A549 (cell line): ENCODE data around the gene LILRA5. TPM values are rescaled to one million over a fixed set of nuclear protein-coding genes. Genes with fewer than 3 reads are reported as not detected.
A peak's percentile ranks its signal among the peaks of the same experiment; 100 is the strongest.
"Not testable (repeated sequence)": the region's sequence is repeated elsewhere in the genome, so short reads cannot be mapped to it uniquely, and the experiment has no call there.

Source experiments
- ATAC-seq, 2 experiments: fragments of 200-7000 bp in 1 of 2; fragments of >200 bp in 1 of 2; cut with Nextera tagmentation in 1 of 2; cut with Tn5 transposase in 1 of 2; 3 replicates each; pipeline versions ENCODE4 v1.8.0 to v1.9.1; 2018 to 2020; ENCODE audit warnings: mild to moderate bottlenecking in 1 of 2, moderate library complexity in 1 of 2
- CTCF ChIA-PET: fragments of 300-600 bp; sonication (Branson Sonifier 250); formaldehyde crosslinking; extraction: SDS; loops from one replicate; lab custom pipeline; 2021; ENCODE audit warnings: antibody characterized with exemption, inconsistent platforms; lab: Yijun Ruan, JAX
- POLR2A ChIA-PET: fragments of 350-600 bp; formaldehyde crosslinking; extraction: SDS; loops from one replicate; lab custom pipeline; 2021; ENCODE audit warnings: antibody characterized with exemption, inconsistent platforms; lab: Yijun Ruan, JAX
- DNase-seq, 2 experiments: peaks; one replicate each; pipeline versions ENCODE4 v3.0.0 to v3.0.0-alpha.2; 2011 to 2016; ENCODE audit warnings: low read depth in 1 of 2, low spot score in 1 of 2
- FAIRE-seq: peaks from 2 replicates; lab custom pipeline; 2011; peaks lifted over from hg19 to GRCh38; lab: Jason Lieb, UNC
- H3K27ac ChIP-seq, 2 experiments: fragments of >200 bp; sonication (Bioruptor Twin); formaldehyde crosslinking; 3 replicates each; pipeline ENCODE4 v1.5.1; 2016 to 2017
- H3K4me1 ChIP-seq: fragments of >200 bp; sonication (Bioruptor Twin); formaldehyde crosslinking; 3 replicates; pipeline ENCODE4 v1.6.1; 2016
- H3K4me2 ChIP-seq: fragments of >200 bp; sonication (Bioruptor Twin); formaldehyde crosslinking; 3 replicates; pipeline ENCODE4 v1.6.1; 2016
- H3K4me3 ChIP-seq: fragments of >200 bp; sonication (Bioruptor Twin); formaldehyde crosslinking; 3 replicates; pipeline ENCODE4 v1.5.1; 2016
- H3K9me3 ChIP-seq: fragments of >200 bp; sonication (Bioruptor Twin); formaldehyde crosslinking; 3 replicates; pipeline ENCODE4 v1.6.1; 2016
- BHLHE40 ChIP-seq: IDR thresholded peaks from 2 replicates; pipeline ENCODE4 v1.6.1; 2012; ENCODE audit warnings: low read depth, low read length, inconsistent platforms
- CBX2 ChIP-seq: fragments of 200-600 bp; sonication (generic); IDR thresholded peaks from 2 replicates; pipeline ENCODE4 v1.6.1; 2016; ENCODE audit warnings: low read depth, mild to moderate bottlenecking, borderline replicate concordance
- EHMT2 ChIP-seq: fragments of 200-600 bp; sonication (generic); IDR thresholded peaks from 2 replicates; pipeline ENCODE4 v1.6.1; 2016; ENCODE audit warnings: antibody characterized with exemption, low read depth, mild to moderate bottlenecking, moderate library complexity
- HDAC2 ChIP-seq: fragments of 200-600 bp; sonication (generic); IDR thresholded peaks from 2 replicates; pipeline ENCODE4 v1.6.1; 2016
- HEYL ChIP-seq: fragments of 250-450 bp; sonication (Bioruptor Pico); IDR thresholded peaks from 2 replicates; pipeline ENCODE4 v1.8.0; 2021; ENCODE audit warnings: mild to moderate bottlenecking, moderate library complexity
- HOXB13 ChIP-seq: fragments of 250-450 bp; sonication (Bioruptor Pico); IDR thresholded peaks from 2 replicates; pipeline ENCODE4 v1.5.0; 2020; ENCODE audit warnings: low read depth, mild to moderate bottlenecking, moderate library complexity
- JUNB ChIP-seq: fragments of >200 bp; sonication (Bioruptor Twin); formaldehyde crosslinking; IDR thresholded peaks from 2 replicates; pipeline ENCODE4 v1.6.1; 2016
- MAZ ChIP-seq: fragments of 150-350 bp; IDR thresholded peaks from 2 replicates; pipeline ENCODE4 v1.6.1; 2014; ENCODE audit warnings: antibody characterized with exemption, low read depth, low read length, borderline replicate concordance
- POLR2AphosphoS2 ChIP-seq: conservative IDR thresholded peaks from 2 replicates; pipeline ENCODE4 v1.6.1; 2012; ENCODE audit warnings: low read length, improper control_type of control experiment, inconsistent platforms
- RARB ChIP-seq: fragments of 250-450 bp; sonication (Bioruptor Pico); IDR thresholded peaks from 2 replicates; pipeline ENCODE4 v1.8.0; 2021; ENCODE audit warnings: mild to moderate bottlenecking, moderate library complexity
- RCOR1 ChIP-seq: fragments of 150-350 bp; IDR thresholded peaks from 2 replicates; pipeline ENCODE4 v1.6.1; 2014; ENCODE audit warnings: antibody characterized with exemption, low read length, low read depth
- RFX5 ChIP-seq: fragments of 450-650 bp; IDR thresholded peaks from 2 replicates; pipeline ENCODE4 v1.7.1; 2014; ENCODE audit warnings: antibody characterized with exemption, mild to moderate bottlenecking, moderate library complexity
- TP53 ChIP-seq: fragments of 250-450 bp; sonication (Bioruptor Pico); IDR thresholded peaks from 2 replicates; pipeline ENCODE4 v1.5.0; 2021; ENCODE audit warnings: mild to moderate bottlenecking, moderate library complexity
- ZC3H11A ChIP-seq: fragments of 450-650 bp; IDR thresholded peaks from 2 replicates; pipeline ENCODE4 v1.6.1; 2014; ENCODE audit warnings: antibody characterized with exemption, mild to moderate bottlenecking
- ZFP36 ChIP-seq: fragments of 450-650 bp; IDR thresholded peaks from 2 replicates; pipeline ENCODE4 v1.6.1; 2014; ENCODE audit warnings: borderline replicate concordance; ENCODE audit not compliant: partially characterized antibody
- WGBS: methylation state at CpG from one replicate; pipeline ENCODE4 v1.1.6; 2017; ENCODE audit errors: missing lambda C conversion rate; 5-methylcytosine and 5-hydroxymethylcytosine counted together
- polyA plus RNA-seq, 4 experiments: library from polyadenylated mRNA; depleted of rRNA in 3 of 4; stranded (reverse); fragments of >200 nt; fragmentation: RNase III in 1 of 4; extraction: RNeasy Plus Mini Kit Qiagen cat#74134 plus additional on column Dnase treatment in 1 of 4; gene quantifications; 2 replicates in 3 of 4; 3 replicates in 1 of 4; pipeline ENCODE4 v1.2.3, GENCODE V29; 2011 to 2017
- TF ChIP-seq, protein P1 (sequence below): fragments of 200-600 bp; sonication (generic); IDR thresholded peaks from 2 replicates; pipeline ENCODE4 v1.6.1; 2016; ENCODE audit warnings: antibody characterized with exemption, mild to moderate bottlenecking, moderate library complexity
- TF ChIP-seq, protein P2 (sequence below): IDR thresholded peaks from 2 replicates; pipeline ENCODE4 v1.6.1; 2012; ENCODE audit warnings: low read depth, borderline replicate concordance
- TF ChIP-seq, protein P3 (sequence below): IDR thresholded peaks from 2 replicates; pipeline ENCODE4 v1.6.1; 2012
- TF ChIP-seq, protein P4 (sequence below): fragments of 250-450 bp; sonication (Bioruptor Pico); IDR thresholded peaks from 2 replicates; pipeline ENCODE4 v1.5.0; 2021; ENCODE audit warnings: mild to moderate bottlenecking, moderate library complexity, borderline replicate concordance
- TF ChIP-seq, protein P5 (sequence below): fragments of >200 bp; sonication (Bioruptor Twin); formaldehyde crosslinking; IDR thresholded peaks from 3 replicates; pipeline ENCODE4 v1.6.1; 2016

Gene LILRA5
- polyA plus RNA-seq, 2 of the 4 experiments (the other 2 are of a cell fraction), result not detected

DNA sequence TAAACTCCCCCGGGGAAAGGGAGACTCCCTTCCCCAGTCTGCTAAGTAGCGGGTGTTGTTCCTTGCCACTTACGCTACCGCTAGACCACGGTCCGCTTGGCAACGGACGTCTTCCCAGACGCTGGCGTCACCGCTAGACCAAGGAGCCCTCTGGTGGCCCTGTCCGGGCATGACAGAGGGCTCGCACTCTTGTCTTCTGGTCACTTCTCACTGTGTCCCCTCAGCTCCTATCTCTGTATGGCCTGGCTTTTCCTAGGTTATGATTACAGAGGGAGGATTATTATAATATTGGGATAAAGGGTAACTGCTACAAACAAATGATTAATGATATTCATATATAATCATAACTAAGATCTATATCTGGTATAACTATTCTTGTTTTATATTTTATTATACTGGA, 10.0 kb upstream of the LILRA5 start:
- H3K27ac ChIP-seq, FAIRE-seq, POLR2A ChIA-PET, H3K4me3 ChIP-seq, ATAC-seq, H3K4me1 ChIP-seq, DNase-seq, H3K4me2 ChIP-seq: not testable (repeated sequence)
- CTCF ChIA-PET, result interaction anchor here (2.7 kb wide), 1 partner anchor 68 kb away, joined by 17 read pairs; no protein-coding TSS in a partner anchor
- 10% methylated on average over 11 of the region's 13 CpGs for WGBS
- H3K9me3 ChIP-seq, result peaks cover 20% of the 10 kb centered on the region; the same call in 1 of the 3 replicates

DNA sequence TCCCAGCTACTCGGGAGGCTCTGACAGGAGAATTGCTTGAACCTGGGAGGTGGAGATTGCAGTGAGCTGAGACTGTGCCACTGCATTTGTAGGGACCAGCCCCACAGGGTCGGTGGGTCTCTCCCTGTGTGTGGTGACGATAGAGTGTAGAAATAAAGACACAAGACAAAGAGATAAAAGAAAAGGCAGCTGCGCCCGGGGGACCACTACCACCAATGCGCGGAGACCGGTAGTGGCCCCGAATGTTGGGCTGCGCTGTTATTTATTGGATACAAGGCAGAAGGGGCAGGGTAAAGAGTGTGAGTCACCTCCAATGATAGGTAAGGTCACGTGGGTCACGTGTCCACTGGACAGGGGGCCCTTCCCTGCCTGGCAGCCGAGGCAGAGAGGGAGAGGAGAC, 9.3 kb upstream of the LILRA5 start:
- H3K4me1 ChIP-seq, POLR2A ChIA-PET, H3K4me3 ChIP-seq, ATAC-seq, H3K27ac ChIP-seq, FAIRE-seq, H3K4me2 ChIP-seq, DNase-seq: not testable (repeated sequence)
- H3K9me3 ChIP-seq, result peaks cover 18% of the 10 kb centered on the region; the same call in 1 of the 3 replicates
- CTCF ChIA-PET, result interaction anchor here (0.7 to 2.7 kb wide), 3 partner anchors 12 to 69 kb away, joined by 3 to 17 read pairs (median 6); no protein-coding TSS in a partner anchor
- 51% methylated on average over 12 of the region's 13 CpGs for WGBS

DNA sequence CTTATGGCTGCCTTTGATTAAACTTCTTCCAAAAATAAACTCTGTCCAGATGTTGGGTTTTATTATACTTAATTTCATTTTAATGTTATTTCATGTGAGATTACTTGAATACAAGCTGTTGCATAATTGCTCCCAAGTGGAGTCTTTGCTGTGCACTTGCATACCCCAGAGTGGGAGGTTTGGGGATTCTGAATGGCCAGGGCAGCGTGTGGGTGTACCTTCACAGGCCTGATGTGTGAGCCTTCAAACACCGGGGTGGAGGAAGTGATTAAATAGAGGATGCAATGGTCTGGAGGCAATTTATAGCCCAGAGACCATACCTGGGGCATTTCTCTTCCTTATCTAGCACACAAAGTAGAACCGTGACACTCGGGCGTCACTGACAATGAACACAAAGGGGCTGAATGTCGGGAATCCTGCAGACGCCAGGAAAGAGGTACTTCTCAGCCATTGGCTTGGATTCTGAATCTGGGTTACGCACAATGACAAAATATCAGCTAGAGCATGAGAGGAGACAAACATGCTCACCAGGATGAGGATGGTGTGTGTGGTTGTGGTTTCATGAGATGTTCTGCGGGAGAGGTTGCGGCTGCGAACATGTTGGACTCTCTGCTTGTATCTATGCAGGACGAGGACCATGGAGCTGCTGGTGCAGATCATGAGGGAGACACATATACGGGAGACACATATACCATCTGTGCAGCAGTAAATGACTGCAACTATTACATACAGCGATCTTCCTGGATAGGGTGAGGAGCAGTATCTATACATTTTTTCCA, 7.1 kb upstream of the LILRA5 start:
- H3K4me3 ChIP-seq, result no peak overlapping the region
- TF ChIP-seq, protein P1, sequence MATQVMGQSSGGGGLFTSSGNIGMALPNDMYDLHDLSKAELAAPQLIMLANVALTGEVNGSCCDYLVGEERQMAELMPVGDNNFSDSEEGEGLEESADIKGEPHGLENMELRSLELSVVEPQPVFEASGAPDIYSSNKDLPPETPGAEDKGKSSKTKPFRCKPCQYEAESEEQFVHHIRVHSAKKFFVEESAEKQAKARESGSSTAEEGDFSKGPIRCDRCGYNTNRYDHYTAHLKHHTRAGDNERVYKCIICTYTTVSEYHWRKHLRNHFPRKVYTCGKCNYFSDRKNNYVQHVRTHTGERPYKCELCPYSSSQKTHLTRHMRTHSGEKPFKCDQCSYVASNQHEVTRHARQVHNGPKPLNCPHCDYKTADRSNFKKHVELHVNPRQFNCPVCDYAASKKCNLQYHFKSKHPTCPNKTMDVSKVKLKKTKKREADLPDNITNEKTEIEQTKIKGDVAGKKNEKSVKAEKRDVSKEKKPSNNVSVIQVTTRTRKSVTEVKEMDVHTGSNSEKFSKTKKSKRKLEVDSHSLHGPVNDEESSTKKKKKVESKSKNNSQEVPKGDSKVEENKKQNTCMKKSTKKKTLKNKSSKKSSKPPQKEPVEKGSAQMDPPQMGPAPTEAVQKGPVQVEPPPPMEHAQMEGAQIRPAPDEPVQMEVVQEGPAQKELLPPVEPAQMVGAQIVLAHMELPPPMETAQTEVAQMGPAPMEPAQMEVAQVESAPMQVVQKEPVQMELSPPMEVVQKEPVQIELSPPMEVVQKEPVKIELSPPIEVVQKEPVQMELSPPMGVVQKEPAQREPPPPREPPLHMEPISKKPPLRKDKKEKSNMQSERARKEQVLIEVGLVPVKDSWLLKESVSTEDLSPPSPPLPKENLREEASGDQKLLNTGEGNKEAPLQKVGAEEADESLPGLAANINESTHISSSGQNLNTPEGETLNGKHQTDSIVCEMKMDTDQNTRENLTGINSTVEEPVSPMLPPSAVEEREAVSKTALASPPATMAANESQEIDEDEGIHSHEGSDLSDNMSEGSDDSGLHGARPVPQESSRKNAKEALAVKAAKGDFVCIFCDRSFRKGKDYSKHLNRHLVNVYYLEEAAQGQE, result no peak
- TF ChIP-seq RARB (CRISPR knock-in tag) (no peak), HDAC2 (no peak), BHLHE40 (no peak), RFX5 (no peak)
- TF ChIP-seq, protein P2, sequence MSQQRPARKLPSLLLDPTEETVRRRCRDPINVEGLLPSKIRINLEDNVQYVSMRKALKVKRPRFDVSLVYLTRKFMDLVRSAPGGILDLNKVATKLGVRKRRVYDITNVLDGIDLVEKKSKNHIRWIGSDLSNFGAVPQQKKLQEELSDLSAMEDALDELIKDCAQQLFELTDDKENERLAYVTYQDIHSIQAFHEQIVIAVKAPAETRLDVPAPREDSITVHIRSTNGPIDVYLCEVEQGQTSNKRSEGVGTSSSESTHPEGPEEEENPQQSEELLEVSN, result no peak
- H3K4me2 ChIP-seq, result no peak overlapping the region
- H3K9me3 ChIP-seq, result peaks cover 15% of the 10 kb centered on the region; the same call in 1 of the 3 replicates
- ChIA-PET CTCF (interaction anchor here (1.1 to 2.7 kb wide), 4 partner anchors 35 to 527 kb away, joined by 3 to 17 read pairs (median 6); no protein-coding TSS in a partner anchor), POLR2A (no interaction called here)
- H3K27ac ChIP-seq, result no peak overlapping the region
- FAIRE-seq (peak; percentile 18), ATAC-seq (no peak), DNase-seq (no peak)
- 35% methylated on average over 14 of the region's 14 CpGs for WGBS
- no peaks in the 10 kb centered on the region for H3K4me1 ChIP-seq

DNA sequence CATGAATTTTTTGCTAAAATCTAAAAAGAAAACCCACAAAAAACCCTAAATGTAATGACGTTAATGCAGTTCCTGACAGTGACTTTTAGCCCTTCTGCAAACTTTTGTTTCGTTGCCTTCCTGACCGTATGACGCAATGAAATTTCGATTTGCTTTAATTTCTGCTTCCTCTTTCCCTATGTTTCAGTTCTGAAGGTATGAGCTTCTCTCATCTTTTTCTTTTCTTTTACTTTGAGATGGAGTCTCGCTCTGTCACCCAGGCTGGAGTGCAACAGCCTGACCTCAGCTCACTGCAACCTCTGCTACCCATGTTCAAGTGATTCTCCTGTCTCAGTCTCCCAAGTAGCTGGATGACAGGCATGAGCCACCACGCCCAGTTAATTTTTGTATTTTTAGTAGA, 6.1 kb upstream of the LILRA5 start:
- no peak overlapping the region for H3K27ac ChIP-seq
- POLR2A ChIA-PET, result no interaction called here
- H3K4me2 ChIP-seq, result no peak overlapping the region
- H3K4me1 ChIP-seq, result no peaks in the 10 kb centered on the region
- FAIRE-seq (peak; percentile 93), ATAC-seq (no peak), DNase-seq (no peak)
- no peak overlapping the region for H3K4me3 ChIP-seq
- 28% methylated on average over 7 of the region's 7 CpGs for WGBS
- H3K9me3 ChIP-seq, result peaks cover 15% of the 10 kb centered on the region; the same call in 1 of the 3 replicates
- CTCF ChIA-PET, result interaction anchor here (0.7 to 1.6 kb wide), 3 partner anchors 21 to 84 kb away, joined by 3 to 5 read pairs (median 3); no protein-coding TSS in a partner anchor
- TF ChIP-seq CBX2 (no peak), ZFP36 (no peak), EHMT2 (no peak), HEYL (no peak), RCOR1 (no peak), TP53 (CRISPR knock-in tag) (no peak), POLR2AphosphoS2 (no peak), JUNB (no peak), ZC3H11A (no peak), HOXB13 (CRISPR knock-in tag) (no peak), BHLHE40 (no peak), MAZ (no peak)
- TF ChIP-seq, protein P3, sequence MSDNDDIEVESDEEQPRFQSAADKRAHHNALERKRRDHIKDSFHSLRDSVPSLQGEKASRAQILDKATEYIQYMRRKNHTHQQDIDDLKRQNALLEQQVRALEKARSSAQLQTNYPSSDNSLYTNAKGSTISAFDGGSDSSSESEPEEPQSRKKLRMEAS, result no peak
- TF ChIP-seq, protein P4, sequence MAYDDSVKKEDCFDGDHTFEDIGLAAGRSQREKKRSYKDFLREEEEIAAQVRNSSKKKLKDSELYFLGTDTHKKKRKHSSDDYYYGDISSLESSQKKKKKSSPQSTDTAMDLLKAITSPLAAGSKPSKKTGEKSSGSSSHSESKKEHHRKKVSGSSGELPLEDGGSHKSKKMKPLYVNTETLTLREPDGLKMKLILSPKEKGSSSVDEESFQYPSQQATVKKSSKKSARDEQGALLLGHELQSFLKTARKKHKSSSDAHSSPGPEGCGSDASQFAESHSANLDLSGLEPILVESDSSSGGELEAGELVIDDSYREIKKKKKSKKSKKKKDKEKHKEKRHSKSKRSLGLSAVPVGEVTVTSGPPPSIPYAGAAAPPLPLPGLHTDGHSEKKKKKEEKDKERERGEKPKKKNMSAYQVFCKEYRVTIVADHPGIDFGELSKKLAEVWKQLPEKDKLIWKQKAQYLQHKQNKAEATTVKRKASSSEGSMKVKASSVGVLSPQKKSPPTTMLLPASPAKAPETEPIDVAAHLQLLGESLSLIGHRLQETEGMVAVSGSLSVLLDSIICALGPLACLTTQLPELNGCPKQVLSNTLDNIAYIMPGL (CRISPR knock-in tag), result no peak
- TF ChIP-seq, protein P5, sequence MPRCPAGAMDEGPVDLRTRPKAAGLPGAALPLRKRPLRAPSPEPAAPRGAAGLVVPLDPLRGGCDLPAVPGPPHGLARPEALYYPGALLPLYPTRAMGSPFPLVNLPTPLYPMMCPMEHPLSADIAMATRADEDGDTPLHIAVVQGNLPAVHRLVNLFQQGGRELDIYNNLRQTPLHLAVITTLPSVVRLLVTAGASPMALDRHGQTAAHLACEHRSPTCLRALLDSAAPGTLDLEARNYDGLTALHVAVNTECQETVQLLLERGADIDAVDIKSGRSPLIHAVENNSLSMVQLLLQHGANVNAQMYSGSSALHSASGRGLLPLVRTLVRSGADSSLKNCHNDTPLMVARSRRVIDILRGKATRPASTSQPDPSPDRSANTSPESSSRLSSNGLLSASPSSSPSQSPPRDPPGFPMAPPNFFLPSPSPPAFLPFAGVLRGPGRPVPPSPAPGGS, result no peak
